Fibroblast of lung (primary cell): Measurements from ENCODE around the gene TMEM150A. TPM values are rescaled to one million over a fixed set of nuclear protein-coding genes. Genes with fewer than 3 reads are reported as not detected.
A peak's percentile ranks its signal among the peaks of the same experiment; 100 is the strongest.

Source experiments
- DNase-seq, 2 donors: peaks; one replicate each; pipeline versions ENCODE4 v3.0.0 to v3.0.0-alpha.2; 2010; ENCODE audit warnings: low read depth in 2 of 2
- H2AFZ ChIP-seq: 2 replicates; pipeline ENCODE4 v1.5.1; 2012; ENCODE audit warnings: low read length, control low read depth, inconsistent platforms
- H3K27ac ChIP-seq: 2 replicates; pipeline ENCODE4 v1.5.1; 2011; ENCODE audit warnings: low read length, control low read depth; ENCODE audit not compliant: insufficient read depth
- H3K27me3 ChIP-seq: 2 replicates; pipeline ENCODE4 v1.5.1; 2011; ENCODE audit warnings: mild to moderate bottlenecking, low read length; ENCODE audit not compliant: control insufficient read depth, insufficient read depth
- H3K36me3 ChIP-seq: 2 replicates; pipeline ENCODE4 v1.5.1; 2011; ENCODE audit warnings: low read length; ENCODE audit not compliant: control insufficient read depth, insufficient read depth
- H3K4me1 ChIP-seq: 2 replicates; pipeline ENCODE4 v1.5.1; 2011; ENCODE audit warnings: low read length; ENCODE audit not compliant: control insufficient read depth, insufficient read depth; ENCODE audit errors: extremely low read depth
- H3K4me2 ChIP-seq: 2 replicates; pipeline ENCODE4 v1.5.1; 2011; ENCODE audit warnings: low read length, control low read depth; ENCODE audit not compliant: insufficient read depth; ENCODE audit errors: extremely low read depth
- H3K4me3 ChIP-seq, 4 experiments: fragments of 200-600 bp in 1 of 4; sonication (generic) in 1 of 4; replicated peaks in 1 of 4; 2 replicates each; pipeline ENCODE4 v1.5.1; 2011 to 2016; ENCODE audit warnings: low read length in 4 of 4, low read depth in 3 of 4, mild to moderate bottlenecking in 3 of 4, control low read depth in 2 of 4, inconsistent platforms in 1 of 4, mixed read lengths in 1 of 4; ENCODE audit not compliant: insufficient read depth in 1 of 4; ENCODE audit errors: control extremely low read depth in 1 of 4
- H3K79me2 ChIP-seq: 2 replicates; pipeline ENCODE4 v1.5.1; 2012; ENCODE audit warnings: mild to moderate bottlenecking, low read length, inconsistent platforms; ENCODE audit not compliant: control insufficient read depth, insufficient read depth
- H3K9ac ChIP-seq: 2 replicates; pipeline ENCODE4 v1.5.1; 2011; ENCODE audit warnings: mild to moderate bottlenecking, low read length, control low read depth; ENCODE audit not compliant: insufficient read depth
- H3K9me3 ChIP-seq: 2 replicates; pipeline ENCODE4 v1.5.1; 2012; ENCODE audit warnings: low read depth, low read length; ENCODE audit not compliant: control insufficient read depth, insufficient read depth
- H4K20me1 ChIP-seq: 2 replicates; pipeline ENCODE4 v1.5.1; 2011; ENCODE audit warnings: low read length; ENCODE audit not compliant: control insufficient read depth, insufficient read depth; ENCODE audit errors: extremely low read depth
- CTCF ChIP-seq, 2 donors: IDR thresholded peaks in 1 of 2; conservative IDR thresholded peaks in 1 of 2; 1 replicate in 1 of 2; 2 replicates in 1 of 2; pipeline ENCODE4 v1.5.1; 2011 to 2012; ENCODE audit warnings: low read length in 2 of 2, control low read depth in 1 of 2, inconsistent platforms in 1 of 2, low read depth in 1 of 2, mild to moderate bottlenecking in 1 of 2
- EZH2 ChIP-seq: IDR thresholded peaks from 2 replicates; pipeline ENCODE4 v1.5.1; 2012; ENCODE audit warnings: low read length, control low read depth, mild to moderate bottlenecking; ENCODE audit errors: missing control alignments
- polyA plus RNA-seq, 2 donors: library from polyadenylated mRNA; depleted of rRNA in 1 of 2; stranded (reverse) in 1 of 2; unstranded in 1 of 2; fragments of >200 nt; gene quantifications; 2 replicates each; pipeline ENCODE4 v1.2.1, GENCODE V29; 2011 to 2012; ENCODE audit warnings: missing spikeins in 1 of 2
- total RNA-seq: library from RNA; depleted of rRNA; stranded (reverse); fragments of >200 nt; gene quantifications from 2 replicates; pipeline ENCODE4 v1.2.1, GENCODE V29; 2014

TMEM150A gene
- total and polyA plus RNA-seq, 2 donors (not counting 1 experiment from before 2014, with no cell fraction given) = 13.2 to 15.5 TPM

DNA sequence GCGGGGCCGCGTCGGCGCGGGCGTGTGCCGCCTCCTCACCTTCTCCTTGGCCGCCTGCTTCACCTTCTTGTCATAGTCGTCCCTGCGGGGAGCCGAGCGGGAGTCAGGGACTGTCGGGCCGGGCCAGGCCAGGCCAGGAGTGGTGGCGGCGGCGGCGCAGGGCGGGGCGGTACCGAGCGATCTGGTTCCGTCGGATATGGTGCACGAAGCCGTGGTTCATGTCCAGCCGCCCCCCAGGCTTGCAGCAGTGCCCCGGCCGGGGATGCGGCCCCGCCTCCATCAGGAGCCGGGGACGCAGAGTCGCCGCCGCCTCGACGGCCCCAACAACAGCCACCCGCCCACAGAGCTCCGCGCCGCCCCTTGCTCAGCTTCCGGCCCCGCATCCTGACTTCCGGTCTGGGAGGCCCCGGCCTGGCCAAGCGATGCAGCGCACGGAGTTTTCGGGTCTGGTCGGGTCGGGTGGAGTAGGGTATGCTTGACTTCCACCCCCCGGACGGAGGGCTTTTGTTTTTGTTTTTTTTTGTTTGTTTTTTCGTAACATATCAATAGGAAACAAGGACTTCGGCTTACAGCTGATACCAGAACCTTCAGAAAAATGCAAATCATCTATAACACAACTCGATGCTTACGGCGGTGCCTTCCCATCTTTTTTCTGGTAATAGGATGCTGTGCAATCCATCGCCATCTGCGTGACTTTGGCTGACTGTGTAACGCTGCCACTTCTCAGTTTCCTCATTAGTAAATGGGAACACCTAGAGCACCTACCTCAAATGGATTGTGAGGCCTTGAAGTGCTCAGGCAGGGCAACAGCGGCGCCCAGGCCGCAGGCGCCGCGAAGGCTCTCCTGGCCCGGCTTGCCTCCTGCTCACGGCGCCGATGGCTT is 9.4 kb upstream of the TMEM150A start, which contains the start of gene C2orf68:
Gene C2orf68, minus strand, starts transcription at position 362 of the 883 bp plus-strand sequence. Its CDS starts 82 bp downstream, at position 280.
- H3K27me3 ChIP-seq = no peaks in the 10 kb centered on the region
- H3K9me3 ChIP-seq = no peaks in the 10 kb centered on the region
- peak within 1 kb of the TSS; percentile 75 for H3K27ac ChIP-seq
- peak within 1 kb of the TSS; percentile 96 for H3K4me2 ChIP-seq
- peak within 1 kb of the TSS; percentile 74 to 92 (median 82) for H3K4me3 ChIP-seq
- peaks cover 18% of the 10 kb centered on the region for H3K79me2 ChIP-seq
- peaks cover 8% of the 10 kb centered on the region for H3K4me1 ChIP-seq
- DNase-seq = peak; percentile 85 to 88
- H3K36me3 ChIP-seq = peaks cover 9% of the 10 kb centered on the region
- TF ChIP-seq EZH2 = no peak
- no peak for TF ChIP-seq CTCF (conservative IDR thresholded peaks at IDR 0.05 in 1 of 2, IDR thresholded peaks at IDR 0.05 in 1 of 2; ENCODE audit: low read depth in 1 of 2, low read length in 2 of 2)
- peak within 1 kb of the TSS; percentile 73 for H3K9ac ChIP-seq
- H4K20me1 ChIP-seq = no peaks in the 10 kb centered on the region
- H2AFZ ChIP-seq = peak within 1 kb of the TSS; percentile 95

GRCh38 chr2:85611217-85611704 is 8.8 kb upstream of the TMEM150A start:
- Histone ChIP-seq H3K4me1 (peaks cover 12% of the 10 kb centered on the region), H3K9me3 (no peaks in the 10 kb centered on the region), H3K27me3 (no peaks in the 10 kb centered on the region), H3K4me2 (peak overlapping the region; percentile 96), H3K4me3 (peak overlapping the region; percentile 74 to 92 (median 82)), H3K9ac (peak overlapping the region; percentile 73), H3K36me3 (peaks cover 9% of the 10 kb centered on the region), H4K20me1 (no peaks in the 10 kb centered on the region), H3K27ac (peak overlapping the region; percentile 75), H3K79me2 (peaks cover 11% of the 10 kb centered on the region), H2AFZ (peak overlapping the region; percentile 62)
- TF ChIP-seq EZH2 (no peak), CTCF (conservative IDR thresholded peaks at IDR 0.05 in 1 of 2, IDR thresholded peaks at IDR 0.05 in 1 of 2; ENCODE audit: low read depth in 1 of 2, low read length in 2 of 2) (no peak)
- DNase-seq = no peak
